WERI-Rb-1 (cell line): Measurements from ENCODE around the gene FBXO2.

Source experiments
- DNase-seq: peaks from one replicate; pipeline ENCODE4 v3.0.0-alpha.2; 2020
- H3K27ac ChIP-seq: fragments of 250-450 bp; sonication (Bioruptor Pico); 2 replicates; pipeline ENCODE4 v1.5.1; 2020; ENCODE audit warnings: mild to moderate bottlenecking, moderate library complexity
- H3K27me3 ChIP-seq: fragments of 250-450 bp; sonication (Bioruptor Pico); 2 replicates; pipeline ENCODE4 v1.5.1; 2021; ENCODE audit warnings: mild to moderate bottlenecking, low read depth, moderate library complexity; ENCODE audit not compliant: insufficient read depth, severe bottlenecking
- H3K36me3 ChIP-seq: fragments of 250-450 bp; sonication (Bioruptor Pico); 2 replicates; pipeline ENCODE4 v1.5.1; 2020; ENCODE audit warnings: mild to moderate bottlenecking, moderate library complexity
- H3K4me3 ChIP-seq: 2 replicates; pipeline ENCODE4 v1.5.1; 2011; ENCODE audit warnings: low read depth, mild to moderate bottlenecking, control low read depth, low read length
- H3K9me3 ChIP-seq: fragments of 250-450 bp; sonication (Bioruptor Pico); 2 replicates; pipeline ENCODE4 v1.5.1; 2021; ENCODE audit warnings: mild to moderate bottlenecking, moderate library complexity; ENCODE audit not compliant: severe bottlenecking
- TF ChIP-seq, protein P1 (sequence below): IDR thresholded peaks from 2 replicates; pipeline ENCODE4 v1.5.1; 2011; ENCODE audit warnings: low read depth, mild to moderate bottlenecking, control low read depth, inconsistent platforms, low read length

The FBXO2 gene

DNA sequence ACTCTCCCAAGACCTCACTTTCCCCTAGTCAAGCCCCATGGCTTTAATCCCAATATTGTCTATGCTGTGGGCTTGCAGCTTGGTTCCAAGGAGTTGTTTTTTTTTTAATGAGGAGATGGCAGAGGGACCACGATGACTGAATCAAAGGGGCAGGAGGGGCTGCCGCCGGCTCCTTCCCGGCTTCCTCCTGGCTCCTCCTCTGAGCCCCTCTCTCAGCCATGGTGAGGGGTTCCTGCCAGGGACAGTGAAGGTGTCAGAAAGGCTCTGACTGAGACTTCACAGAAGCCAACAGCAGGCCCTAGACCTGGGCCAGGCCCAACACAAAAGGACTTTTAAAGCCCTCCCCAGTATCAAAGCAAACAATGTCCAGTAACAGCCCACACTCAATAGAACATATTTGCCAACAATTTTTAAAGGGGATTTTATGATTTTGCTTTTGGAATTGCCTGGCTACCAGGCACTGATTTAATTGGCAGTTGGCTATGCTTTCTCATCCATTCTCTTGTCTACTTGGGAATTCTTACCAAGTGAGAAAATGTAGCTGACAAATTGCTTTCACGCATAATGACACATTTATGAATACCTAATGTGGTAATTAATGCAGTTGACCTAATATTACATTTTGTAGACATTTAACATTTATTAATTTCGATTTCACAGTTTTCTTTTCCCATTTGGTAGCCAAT lies 54.2 kb downstream of the FBXO2 start:
- Histone ChIP-seq H3K27me3 (no peaks in the 10 kb centered on the region), H3K27ac (no peak overlapping the region), H3K4me3 (no peak overlapping the region), H3K36me3 (no peaks in the 10 kb centered on the region), H3K9me3 (no peaks in the 10 kb centered on the region)
- no peak for DNase-seq
- TF ChIP-seq, protein P1, sequence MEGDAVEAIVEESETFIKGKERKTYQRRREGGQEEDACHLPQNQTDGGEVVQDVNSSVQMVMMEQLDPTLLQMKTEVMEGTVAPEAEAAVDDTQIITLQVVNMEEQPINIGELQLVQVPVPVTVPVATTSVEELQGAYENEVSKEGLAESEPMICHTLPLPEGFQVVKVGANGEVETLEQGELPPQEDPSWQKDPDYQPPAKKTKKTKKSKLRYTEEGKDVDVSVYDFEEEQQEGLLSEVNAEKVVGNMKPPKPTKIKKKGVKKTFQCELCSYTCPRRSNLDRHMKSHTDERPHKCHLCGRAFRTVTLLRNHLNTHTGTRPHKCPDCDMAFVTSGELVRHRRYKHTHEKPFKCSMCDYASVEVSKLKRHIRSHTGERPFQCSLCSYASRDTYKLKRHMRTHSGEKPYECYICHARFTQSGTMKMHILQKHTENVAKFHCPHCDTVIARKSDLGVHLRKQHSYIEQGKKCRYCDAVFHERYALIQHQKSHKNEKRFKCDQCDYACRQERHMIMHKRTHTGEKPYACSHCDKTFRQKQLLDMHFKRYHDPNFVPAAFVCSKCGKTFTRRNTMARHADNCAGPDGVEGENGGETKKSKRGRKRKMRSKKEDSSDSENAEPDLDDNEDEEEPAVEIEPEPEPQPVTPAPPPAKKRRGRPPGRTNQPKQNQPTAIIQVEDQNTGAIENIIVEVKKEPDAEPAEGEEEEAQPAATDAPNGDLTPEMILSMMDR = no peak

DNA sequence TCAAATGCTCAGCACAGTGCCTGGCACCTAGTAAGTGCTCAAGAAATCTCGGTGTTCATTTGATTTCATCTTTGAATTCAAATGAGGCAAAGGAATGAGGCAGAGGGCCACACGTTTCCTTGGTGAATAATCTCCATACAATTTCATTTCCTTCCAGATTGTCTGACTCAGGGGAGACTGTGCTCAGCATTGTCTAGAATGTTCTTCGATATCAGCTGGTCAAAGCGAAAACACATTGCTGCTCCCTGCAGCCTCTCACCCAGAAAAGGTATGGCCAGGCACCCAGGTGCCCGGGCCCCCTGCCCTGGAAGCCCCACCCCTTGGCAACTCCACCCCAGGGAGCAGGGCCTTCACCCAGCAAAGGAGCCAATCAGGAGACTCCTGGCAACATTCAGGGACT lies 55.8 kb downstream of the FBXO2 start:
- TF ChIP-seq, protein P1 = no peak
- Histone ChIP-seq H3K27me3 (no peaks in the 10 kb centered on the region), H3K36me3 (no peaks in the 10 kb centered on the region), H3K27ac (no peak overlapping the region), H3K4me3 (no peak overlapping the region), H3K9me3 (no peaks in the 10 kb centered on the region)
- no peak for DNase-seq
